Karpas-422 (cell line): ENCODE results near the gene WBP1. TPM values are rescaled to one million over a fixed set of nuclear protein-coding genes. Genes with fewer than 3 reads are reported as not detected.
A peak's percentile ranks its signal among the peaks of the same experiment; 100 is the strongest.
"Not testable (repeated sequence)": the region's sequence is repeated elsewhere in the genome, so short reads cannot be mapped to it uniquely, and the experiment has no call there.

ENCODE experiments used
- DNase-seq: peaks from one replicate; pipeline ENCODE4 v3.0.0-alpha.2; 2015
- H2AFZ ChIP-seq: fragments of 200-600 bp; sonication (generic); 2 replicates; pipeline ENCODE4 v1.6.1; 2014; ENCODE audit warnings: antibody characterized with exemption, low read length, mixed read lengths
- H3K27ac ChIP-seq: fragments of 200-600 bp; sonication (generic); 2 replicates; pipeline ENCODE4 v1.5.1; 2014; ENCODE audit warnings: mild to moderate bottlenecking, low read length, moderate library complexity
- H3K27me3 ChIP-seq: fragments of 200-600 bp; sonication (generic); 2 replicates; pipeline ENCODE4 v1.6.1; 2014; ENCODE audit warnings: low read length, mixed read lengths
- H3K36me3 ChIP-seq: fragments of 200-600 bp; sonication (generic); 2 replicates; pipeline ENCODE4 v1.6.1; 2014; ENCODE audit warnings: low read length, mixed read lengths; ENCODE audit not compliant: insufficient read depth
- H3K4me1 ChIP-seq: fragments of 200-600 bp; sonication (generic); 2 replicates; pipeline ENCODE4 v1.6.1; 2014; ENCODE audit warnings: mild to moderate bottlenecking, low read length, mixed read lengths
- H3K4me2 ChIP-seq: fragments of 200-600 bp; sonication (generic); 2 replicates; pipeline ENCODE4 v1.6.1; 2014; ENCODE audit warnings: low read length, low read depth, mild to moderate bottlenecking; ENCODE audit not compliant: poor library complexity, severe bottlenecking
- H3K4me3 ChIP-seq: fragments of 200-600 bp; sonication (generic); 2 replicates; pipeline ENCODE4 v1.5.1; 2014; ENCODE audit warnings: mild to moderate bottlenecking, antibody characterized with exemption, low read length, mixed read lengths
- H3K79me2 ChIP-seq: fragments of 200-600 bp; sonication (generic); 2 replicates; pipeline ENCODE4 v1.6.1; 2014; ENCODE audit warnings: mild to moderate bottlenecking, low read length, mixed read lengths
- H3K9ac ChIP-seq: fragments of 200-600 bp; sonication (generic); 2 replicates; pipeline ENCODE4 v1.6.0; 2014; ENCODE audit warnings: low read length
- H3K9me2 ChIP-seq: fragments of 200-600 bp; sonication (generic), shearing (Covaris generic); replicated peaks from 2 replicates; pipeline ENCODE4 v1.6.0; 2014; ENCODE audit warnings: mild to moderate bottlenecking, low read length, moderate library complexity; ENCODE audit not compliant: insufficient read depth
- H3K9me3 ChIP-seq: fragments of 300-700, 200-600 bp; sonication (generic); 2 replicates; pipeline ENCODE4 v1.6.1; 2014; ENCODE audit warnings: low read length, mixed read lengths
- H4K20me1 ChIP-seq: fragments of 200-600 bp; sonication (generic); 2 replicates; pipeline ENCODE4 v1.6.1; 2014; ENCODE audit warnings: mild to moderate bottlenecking, antibody characterized with exemption, low read length, low read depth; ENCODE audit not compliant: insufficient read depth
- total RNA-seq: library from RNA; depleted of rRNA; stranded (reverse); fragments of >200 nt; shearing (Covaris generic); gene quantifications from 2 replicates; pipeline ENCODE4 v1.2.3, GENCODE V29; 2014; ENCODE audit warnings: low replicate concordance

Gene WBP1
- total RNA-seq, 1 experiment from 2014 or later: 149 TPM

DNA sequence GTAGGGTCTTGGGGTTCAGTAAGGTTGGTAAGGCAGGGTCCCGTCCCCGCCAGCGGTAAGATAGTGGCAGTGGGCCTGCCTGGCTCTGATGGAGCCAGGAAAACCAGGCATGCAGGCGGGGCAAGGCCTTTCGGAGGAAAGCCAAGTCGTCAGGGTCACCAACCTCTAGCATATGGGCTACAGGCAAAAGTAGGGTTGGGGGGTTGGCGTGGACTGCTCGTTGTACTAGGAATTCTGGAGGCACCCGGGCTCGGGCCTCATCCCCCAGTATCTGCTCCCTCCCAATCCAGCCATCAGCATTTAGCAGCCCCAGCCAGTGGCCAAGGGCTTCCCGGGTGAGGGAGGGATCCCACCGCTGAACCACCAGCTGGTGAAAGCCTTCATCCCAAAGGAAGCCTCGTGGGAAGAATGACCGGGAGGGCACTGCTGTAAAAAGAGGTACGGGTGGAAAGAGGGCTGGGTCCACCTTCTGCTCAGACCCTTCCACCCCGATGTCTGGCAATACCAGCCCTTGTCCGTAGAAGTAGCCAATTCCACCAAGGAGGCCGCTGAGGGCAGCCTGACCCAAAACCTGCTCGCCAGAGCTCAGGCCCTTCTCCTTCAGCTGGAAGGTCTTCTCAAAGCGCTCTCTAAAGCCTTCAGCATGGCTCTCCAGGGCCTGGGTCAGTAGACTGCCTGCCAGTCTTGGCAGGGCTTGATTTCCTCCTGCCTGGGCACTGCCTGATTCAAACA, 4.0 kb downstream of the WBP1 start:
- peaks cover 37% of the 10 kb centered on the region for H3K79me2 ChIP-seq
- H3K27ac ChIP-seq: no peak overlapping the region
- no peak overlapping the region for H3K4me2 ChIP-seq
- H3K4me1 ChIP-seq: peaks cover 31% of the 10 kb centered on the region
- no peak for DNase-seq
- H3K9me2 ChIP-seq: no peaks in the 10 kb centered on the region
- H3K9me3 ChIP-seq: no peaks in the 10 kb centered on the region
- peaks cover 12% of the 10 kb centered on the region for H3K36me3 ChIP-seq
- H3K9ac ChIP-seq: no peak overlapping the region
- H3K4me3 ChIP-seq: no peak overlapping the region
- no peaks in the 10 kb centered on the region for H3K27me3 ChIP-seq
- H4K20me1 ChIP-seq: peaks cover 4% of the 10 kb centered on the region; the same call in 1 of the 2 replicates
- no peak overlapping the region for H2AFZ ChIP-seq

- Histone ChIP-seq H3K4me3 (no peak overlapping the region), H3K79me2 (peaks cover 37% of the 10 kb centered on the region), H3K36me3 (peaks cover 12% of the 10 kb centered on the region), H3K27ac (no peak overlapping the region), H3K4me2 (no peak overlapping the region), H3K9me3 (no peaks in the 10 kb centered on the region), H3K4me1 (peaks cover 30% of the 10 kb centered on the region), H3K9ac (no peak overlapping the region), H4K20me1 (peaks cover 4% of the 10 kb centered on the region; the same call in 1 of the 2 replicates), H3K9me2 (no peaks in the 10 kb centered on the region), H3K27me3 (no peaks in the 10 kb centered on the region), H2AFZ (no peak overlapping the region)
- DNase-seq: peak; percentile 40
Measured at GRCh38 chr2:74462786-74463105, 4.5 kb downstream of the WBP1 start.

DNA sequence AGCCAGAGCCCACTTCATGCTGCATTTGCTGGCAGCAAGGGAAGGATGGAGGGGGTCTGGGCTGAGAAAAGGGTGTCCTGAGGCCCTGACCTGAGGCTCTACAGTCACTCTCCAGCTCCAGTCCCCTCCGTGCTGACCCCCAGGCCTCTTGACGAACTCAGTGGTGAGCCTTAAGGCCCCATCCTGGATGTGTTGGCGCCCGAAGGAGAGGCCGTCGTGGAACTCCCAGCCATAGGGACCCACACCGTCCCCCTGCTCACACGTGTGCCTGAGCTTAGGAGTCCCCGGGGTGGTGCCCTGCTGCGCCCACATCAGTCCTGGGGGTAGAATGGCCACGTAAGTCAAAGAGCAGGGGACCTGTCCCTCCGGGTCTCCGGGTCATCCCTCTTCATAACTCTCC, 6.2 kb downstream of the WBP1 start:
- Histone ChIP-seq H3K4me1 (peaks cover 25% of the 10 kb centered on the region), H2AFZ (no peak overlapping the region), H3K4me3 (peak overlapping the region; percentile 78), H3K36me3 (peaks cover 12% of the 10 kb centered on the region), H3K4me2 (peak overlapping the region; percentile 88), H3K9me2 (no peaks in the 10 kb centered on the region), H3K9ac (peak overlapping the region; percentile 84), H3K79me2 (peaks cover 32% of the 10 kb centered on the region), H3K27me3 (no peaks in the 10 kb centered on the region), H3K9me3 (no peaks in the 10 kb centered on the region), H4K20me1 (peaks cover 4% of the 10 kb centered on the region; the same call in 1 of the 2 replicates), H3K27ac (peak overlapping the region; percentile 73)
- DNase-seq: peak; percentile 69

DNA sequence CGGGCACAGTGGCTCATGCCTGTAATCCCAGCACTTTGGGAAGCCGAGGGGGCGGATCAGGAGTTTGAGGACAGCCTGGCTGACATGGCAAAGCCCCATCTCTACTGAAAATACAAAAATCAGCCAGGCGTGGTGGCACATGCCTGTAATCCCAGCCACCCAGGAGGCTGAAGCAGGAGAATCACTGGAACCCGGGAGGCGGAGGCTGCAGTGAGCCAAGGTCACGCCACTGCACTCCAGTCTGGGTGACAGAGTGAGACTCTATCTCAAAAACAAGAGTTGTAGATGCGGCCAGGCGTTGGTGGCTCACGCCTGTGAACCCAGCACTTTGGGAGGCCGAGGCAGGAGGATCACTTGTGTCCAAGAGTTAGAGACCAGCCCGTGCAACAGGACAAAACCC, 12.5 kb downstream of the WBP1 start:
- DNase-seq, H4K20me1 ChIP-seq, H3K27ac ChIP-seq, H3K9me3 ChIP-seq, H3K9me2 ChIP-seq, H3K4me3 ChIP-seq, H2AFZ ChIP-seq, H3K27me3 ChIP-seq, H3K36me3 ChIP-seq: not testable (repeated sequence)
- peaks cover 28% of the 10 kb centered on the region for H3K4me1 ChIP-seq
- 0 out of 2 replicates have a peak overlapping the region, but pooled peaks have one; percentile 3 for H3K9ac ChIP-seq
- peaks cover 15% of the 10 kb centered on the region for H3K79me2 ChIP-seq
- H3K4me2 ChIP-seq: peak overlapping the region; percentile 92

DNA sequence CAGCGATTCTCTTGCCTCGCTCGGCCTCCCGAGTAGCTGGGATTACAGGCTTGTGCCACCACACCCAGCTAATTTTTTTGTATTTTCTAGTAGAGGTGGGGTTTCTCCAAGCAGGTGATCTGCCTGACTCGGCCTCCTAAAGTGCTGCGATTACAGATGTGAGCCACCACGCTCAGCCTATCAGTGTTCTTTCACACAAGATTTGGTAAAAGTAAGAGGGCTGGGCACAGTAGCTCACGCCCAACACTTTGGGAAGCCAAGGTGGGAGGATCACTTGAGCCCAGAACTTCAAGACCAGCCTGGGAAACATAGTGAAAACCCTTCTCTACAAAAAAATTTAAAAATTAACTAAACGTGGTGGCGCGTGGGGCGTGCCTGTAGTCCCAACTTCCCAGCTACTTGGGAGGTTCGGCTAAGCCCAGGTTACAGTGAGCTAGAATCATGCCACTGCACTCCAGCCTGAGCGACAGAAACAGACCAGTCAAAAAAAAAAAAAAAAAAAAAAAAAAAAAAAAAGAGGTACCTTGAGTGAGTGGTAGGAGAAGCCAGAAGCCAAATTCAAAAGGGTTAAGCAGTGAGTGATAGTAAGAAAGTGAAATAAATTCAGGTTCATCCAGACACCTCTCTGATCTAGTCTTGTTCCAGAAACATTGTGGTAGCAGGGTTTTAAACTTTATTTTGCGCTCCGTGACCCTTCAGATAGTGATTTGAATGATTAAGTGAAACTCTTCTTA, 13.3 kb downstream of the WBP1 start:
- Histone ChIP-seq H3K27me3 (no peaks in the 10 kb centered on the region), H2AFZ (peak overlapping the region; percentile 4; the same call in 1 of the 2 replicates), H3K4me3 (peak overlapping the region; percentile 71), H3K9me2 (no peaks in the 10 kb centered on the region), H4K20me1 (no peaks in the 10 kb centered on the region; the same call in 1 of the 2 replicates), H3K27ac (peak overlapping the region; percentile 83), H3K79me2 (peaks cover 9% of the 10 kb centered on the region), H3K9me3 (no peaks in the 10 kb centered on the region), H3K9ac (peak overlapping the region; percentile 76), H3K4me2 (peak overlapping the region; percentile 92), H3K36me3 (peaks cover 10% of the 10 kb centered on the region; the same call in 1 of the 2 replicates), H3K4me1 (peaks cover 24% of the 10 kb centered on the region)
- DNase-seq: peak; percentile 77

- no peaks in the 10 kb centered on the region for H3K9me2 ChIP-seq
- peak within 1 kb of the TSS; percentile 83 for H3K27ac ChIP-seq
- H3K79me2 ChIP-seq: peaks cover 9% of the 10 kb centered on the region
- peaks cover 24% of the 10 kb centered on the region for H3K4me1 ChIP-seq
- peak within 1 kb of the TSS; percentile 76 for H3K9ac ChIP-seq
- H3K4me2 ChIP-seq: peak within 1 kb of the TSS; percentile 92
- peak within 1 kb of the TSS; percentile 71 for H3K4me3 ChIP-seq
- no peaks in the 10 kb centered on the region for H3K27me3 ChIP-seq
- no peaks in the 10 kb centered on the region; the same call in 1 of the 2 replicates for H4K20me1 ChIP-seq
- peak within 1 kb of the TSS; percentile 58; the same call in 1 of the 2 replicates for H2AFZ ChIP-seq
- DNase-seq: peak; percentile 99
- peaks cover 10% of the 10 kb centered on the region; the same call in 1 of the 2 replicates for H3K36me3 ChIP-seq
- H3K9me3 ChIP-seq: no peaks in the 10 kb centered on the region
Measured at GRCh38 chr2:74472086-74472944, 14.1 kb downstream of the WBP1 start, which contains the start of gene MRPL53. Gene MRPL53, minus strand, starts transcription at chr2:74472680. Its CDS starts 20 bp downstream, at chr2:74472660.

DNA sequence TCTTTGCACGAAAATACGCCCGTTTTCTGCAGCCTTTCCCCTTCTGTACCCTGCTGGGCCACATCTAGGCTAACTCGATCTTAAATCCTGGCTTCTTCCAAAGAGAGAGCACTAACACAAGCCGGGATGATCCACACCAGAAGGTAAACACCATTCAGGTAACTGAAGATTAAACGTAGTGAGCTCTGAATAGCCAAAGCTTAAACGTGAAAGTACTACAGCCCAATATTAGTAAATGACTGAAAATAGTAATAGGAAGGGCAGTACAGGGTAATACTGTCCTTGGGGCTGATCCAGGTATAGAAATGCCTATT, 14.7 kb downstream of the WBP1 start:
- H3K4me1 ChIP-seq: peaks cover 24% of the 10 kb centered on the region
- peak overlapping the region; percentile 83 for H3K27ac ChIP-seq
- peaks cover 10% of the 10 kb centered on the region; the same call in 1 of the 2 replicates for H3K36me3 ChIP-seq
- no peaks in the 10 kb centered on the region for H3K9me3 ChIP-seq
- no peaks in the 10 kb centered on the region; the same call in 1 of the 2 replicates for H4K20me1 ChIP-seq
- peak overlapping the region; percentile 58; the same call in 1 of the 2 replicates for H2AFZ ChIP-seq
- peak overlapping the region; percentile 76 for H3K9ac ChIP-seq
- H3K79me2 ChIP-seq: peaks cover 9% of the 10 kb centered on the region
- peak overlapping the region; percentile 71 for H3K4me3 ChIP-seq
- no peaks in the 10 kb centered on the region for H3K9me2 ChIP-seq
- no peak for DNase-seq
- H3K27me3 ChIP-seq: no peaks in the 10 kb centered on the region
- H3K4me2 ChIP-seq: peak overlapping the region; percentile 92
